K562 (cell line): ENCODE results near the gene PNMA8B. TPM values are rescaled to one million over a fixed set of nuclear protein-coding genes. Genes with fewer than 3 reads are reported as not detected.
A peak's percentile ranks its signal among the peaks of the same experiment; 100 is the strongest.

Source experiments
- BRCA1 ChIP-seq, 2 experiments: fragments of 450-650 bp in 1 of 2; sonication (generic) in 1 of 2; formaldehyde crosslinking in 1 of 2; IDR thresholded peaks; 2 replicates each; pipeline versions ENCODE4 v1.5.0 to v1.6.1; 2017 to 2020; ENCODE audit warnings: mild to moderate bottlenecking in 1 of 2, missing genetic modification reagents in 1 of 2
- FOS ChIP-seq: IDR thresholded peaks from 3 replicates; pipeline ENCODE4 v1.6.1; 2011; ENCODE audit not compliant: insufficient read length; ENCODE audit errors: extremely low read depth
- NCOA1 ChIP-seq: fragments of 450-650 bp; IDR thresholded peaks from 2 replicates; pipeline ENCODE4 v1.6.1; 2016; ENCODE audit warnings: low read depth
- NCOA6 ChIP-seq: fragments of 450-650 bp; IDR thresholded peaks from 2 replicates; pipeline ENCODE4 v1.6.1; 2017; ENCODE audit warnings: mild to moderate bottlenecking
- OTX1 ChIP-seq: fragments of 450-650 bp; formaldehyde crosslinking; IDR thresholded peaks from 2 replicates; pipeline ENCODE4 v1.4.0; 2022; ENCODE audit warnings: mild to moderate bottlenecking
- RAD51 ChIP-seq: fragments of 450-650 bp; IDR thresholded peaks from 2 replicates; pipeline ENCODE4 v1.7.1; 2016; ENCODE audit warnings: low read depth, mild to moderate bottlenecking, borderline replicate concordance
- SIX5 ChIP-seq, 2 experiments: IDR thresholded peaks; 2 replicates each; pipeline ENCODE4 v1.6.1; 2011; ENCODE audit warnings: low read length in 2 of 2, borderline replicate concordance in 1 of 2, low read depth in 1 of 2, mild to moderate bottlenecking in 1 of 2, moderate library complexity in 1 of 2; ENCODE audit not compliant: insufficient read depth in 1 of 2
- SMARCB1 ChIP-seq: IDR thresholded peaks from 2 replicates; pipeline ENCODE4 v1.6.1; 2011; ENCODE audit warnings: improper control_type of control experiment, low read depth; ENCODE audit not compliant: insufficient read length
- TEAD2 ChIP-seq: fragments of 450-650 bp; IDR thresholded peaks from 2 replicates; pipeline ENCODE4 v1.6.1; 2016; ENCODE audit warnings: missing genetic modification characterization, control low read depth, missing compliant biosample characterization
- TFE3 ChIP-seq: fragments of 450-650 bp; formaldehyde crosslinking; IDR thresholded peaks from 2 replicates; pipeline ENCODE4 v1.4.0; 2020; ENCODE audit warnings: mild to moderate bottlenecking, mixed read lengths
- THAP7 ChIP-seq: fragments of 250-450 bp; sonication (Bioruptor Pico); IDR thresholded peaks from 2 replicates; pipeline ENCODE4 v1.5.0; 2021
- ZFP36 ChIP-seq: fragments of 150-350 bp; IDR thresholded peaks from 2 replicates; pipeline ENCODE4 v1.6.1; 2018; ENCODE audit warnings: low read length, low read depth; ENCODE audit not compliant: partially characterized antibody
- ZNF12 ChIP-seq: sonication (generic); formaldehyde crosslinking; IDR thresholded peaks from 2 replicates; pipeline ENCODE4 v1.4.0; 2020; ENCODE audit warnings: mild to moderate bottlenecking, missing genetic modification reagents
- ZNF224 ChIP-seq: sonication (generic); formaldehyde crosslinking; IDR thresholded peaks from 2 replicates; pipeline ENCODE4 v1.8.0; 2022; ENCODE audit warnings: mild to moderate bottlenecking, missing genetic modification reagents
- ZNF584 ChIP-seq: fragments of 200-800 bp; sonication (Bioruptor generic); IDR thresholded peaks from 2 replicates; pipeline ENCODE4 v1.6.1; 2016; ENCODE audit warnings: low read depth, mild to moderate bottlenecking, missing genetic modification characterization, missing compliant biosample characterization
- polyA plus RNA-seq, 8 experiments: library from polyadenylated mRNA; depleted of rRNA in 4 of 8; stranded (reverse) in 5 of 8; unstranded in 3 of 8; fragments of >200 nt; fragmentation: Nextera tagmentation in 2 of 8; fragmentation: Illumina TruSeq in 1 of 8; extraction: Ambion mirVana in 2 of 8; extraction: Trizol in 1 of 8; gene quantifications; 2 replicates each; pipeline versions ENCODE4 v1.2.1 to v1.2.3, GENCODE V29; 2011 to 2014; ENCODE audit warnings: inconsistent platforms in 1 of 8, missing spikeins in 1 of 8
- total RNA-seq, 7 experiments: library from RNA; depleted of rRNA in 6 of 7; stranded (reverse); fragments of >200 nt in 6 of 7; fragmentation: Illumina TruSeq in 2 of 7; extraction: Trizol in 2 of 7; gene quantifications; 2 replicates each; pipeline versions ENCODE4 v1.2.1 to v1.2.3, GENCODE V29; 2011 to 2021; ENCODE audit warnings: low replicate concordance in 1 of 7
- TF ChIP-seq, protein P1 (sequence below), 2 experiments: IDR thresholded peaks; 2 replicates each; pipeline ENCODE4 v1.6.1; 2011; ENCODE audit warnings: borderline replicate concordance in 1 of 2, control low read depth in 1 of 2, low read depth in 1 of 2, low read length in 1 of 2, mild to moderate bottlenecking in 1 of 2, mixed read lengths in 1 of 2, moderate library complexity in 1 of 2; ENCODE audit not compliant: insufficient read depth in 1 of 2, insufficient read length in 1 of 2, poor library complexity in 1 of 2, severe bottlenecking in 1 of 2; ENCODE audit errors: extremely low read depth in 1 of 2
- TF ChIP-seq, protein P2 (sequence below): IDR thresholded peaks from 3 replicates; pipeline ENCODE4 v1.6.1; 2011; ENCODE audit warnings: borderline replicate concordance, mild to moderate bottlenecking; ENCODE audit not compliant: insufficient read length, insufficient read depth
- TF ChIP-seq, protein P3 (sequence below): sonication (generic); formaldehyde crosslinking; IDR thresholded peaks from 2 replicates; pipeline ENCODE4 v1.8.1; 2023; ENCODE audit warnings: mild to moderate bottlenecking, missing genetic modification reagents
- TF ChIP-seq, protein P4 (sequence below): fragments of 250-450 bp; sonication (Bioruptor Pico); IDR thresholded peaks from 2 replicates; pipeline ENCODE4 v1.8.0; 2022; ENCODE audit warnings: inconsistent platforms

The PNMA8B gene
- total and polyA plus RNA-seq, 9 of the 15 experiments (the other 6 are each of a cell fraction or from before 2014, with no cell fraction given): not detected

- TF ChIP-seq, protein P1, sequence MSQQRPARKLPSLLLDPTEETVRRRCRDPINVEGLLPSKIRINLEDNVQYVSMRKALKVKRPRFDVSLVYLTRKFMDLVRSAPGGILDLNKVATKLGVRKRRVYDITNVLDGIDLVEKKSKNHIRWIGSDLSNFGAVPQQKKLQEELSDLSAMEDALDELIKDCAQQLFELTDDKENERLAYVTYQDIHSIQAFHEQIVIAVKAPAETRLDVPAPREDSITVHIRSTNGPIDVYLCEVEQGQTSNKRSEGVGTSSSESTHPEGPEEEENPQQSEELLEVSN (IDR thresholded peaks at IDR 0.05; ENCODE audit: borderline replicate concordance in 1 of 2, extremely low read depth in 1 of 2, insufficient read depth in 1 of 2, insufficient read length in 1 of 2, low read depth in 1 of 2, low read length in 1 of 2, poor library complexity in 1 of 2, severe bottlenecking in 1 of 2): peak in 1 of 2 experiments; percentile 26
- TF ChIP-seq ZNF12 (CRISPR knock-in tag): no peak
- no peak for TF ChIP-seq SIX5 (IDR thresholded peaks at IDR 0.05; ENCODE audit: borderline replicate concordance in 1 of 2, insufficient read depth in 1 of 2, low read depth in 1 of 2, low read length in 2 of 2)
- TF ChIP-seq, protein P2, sequence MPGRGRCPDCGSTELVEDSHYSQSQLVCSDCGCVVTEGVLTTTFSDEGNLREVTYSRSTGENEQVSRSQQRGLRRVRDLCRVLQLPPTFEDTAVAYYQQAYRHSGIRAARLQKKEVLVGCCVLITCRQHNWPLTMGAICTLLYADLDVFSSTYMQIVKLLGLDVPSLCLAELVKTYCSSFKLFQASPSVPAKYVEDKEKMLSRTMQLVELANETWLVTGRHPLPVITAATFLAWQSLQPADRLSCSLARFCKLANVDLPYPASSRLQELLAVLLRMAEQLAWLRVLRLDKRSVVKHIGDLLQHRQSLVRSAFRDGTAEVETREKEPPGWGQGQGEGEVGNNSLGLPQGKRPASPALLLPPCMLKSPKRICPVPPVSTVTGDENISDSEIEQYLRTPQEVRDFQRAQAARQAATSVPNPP: no peak
- TF ChIP-seq ZFP36: no peak
- TF ChIP-seq, protein P3, sequence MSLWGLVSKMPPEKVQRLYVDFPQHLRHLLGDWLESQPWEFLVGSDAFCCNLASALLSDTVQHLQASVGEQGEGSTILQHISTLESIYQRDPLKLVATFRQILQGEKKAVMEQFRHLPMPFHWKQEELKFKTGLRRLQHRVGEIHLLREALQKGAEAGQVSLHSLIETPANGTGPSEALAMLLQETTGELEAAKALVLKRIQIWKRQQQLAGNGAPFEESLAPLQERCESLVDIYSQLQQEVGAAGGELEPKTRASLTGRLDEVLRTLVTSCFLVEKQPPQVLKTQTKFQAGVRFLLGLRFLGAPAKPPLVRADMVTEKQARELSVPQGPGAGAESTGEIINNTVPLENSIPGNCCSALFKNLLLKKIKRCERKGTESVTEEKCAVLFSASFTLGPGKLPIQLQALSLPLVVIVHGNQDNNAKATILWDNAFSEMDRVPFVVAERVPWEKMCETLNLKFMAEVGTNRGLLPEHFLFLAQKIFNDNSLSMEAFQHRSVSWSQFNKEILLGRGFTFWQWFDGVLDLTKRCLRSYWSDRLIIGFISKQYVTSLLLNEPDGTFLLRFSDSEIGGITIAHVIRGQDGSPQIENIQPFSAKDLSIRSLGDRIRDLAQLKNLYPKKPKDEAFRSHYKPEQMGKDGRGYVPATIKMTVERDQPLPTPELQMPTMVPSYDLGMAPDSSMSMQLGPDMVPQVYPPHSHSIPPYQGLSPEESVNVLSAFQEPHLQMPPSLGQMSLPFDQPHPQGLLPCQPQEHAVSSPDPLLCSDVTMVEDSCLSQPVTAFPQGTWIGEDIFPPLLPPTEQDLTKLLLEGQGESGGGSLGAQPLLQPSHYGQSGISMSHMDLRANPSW (CRISPR knock-in tag): no peak
- TF ChIP-seq RAD51: peak; percentile 75; the same call in 1 of the 2 replicates
- TF ChIP-seq BRCA1 (IDR thresholded peaks at IDR 0.05): no peak
- TF ChIP-seq BRCA1 (CRISPR knock-in tag; IDR thresholded peaks at IDR 0.05): no peak
- TF ChIP-seq TFE3 (CRISPR knock-in tag): no peak
- peak; percentile 20 for TF ChIP-seq FOS
- no peak for TF ChIP-seq ZNF224
- TF ChIP-seq ZNF584 (CRISPR knock-in tag): no peak
- no peak for TF ChIP-seq NCOA6
- no peak for TF ChIP-seq TEAD2 (tag)
- TF ChIP-seq NCOA1: no peak
- TF ChIP-seq SMARCB1: no peak
- no peak for TF ChIP-seq THAP7 (CRISPR knock-in tag)
- no peak for TF ChIP-seq OTX1 (CRISPR knock-in tag)
- TF ChIP-seq, protein P4, sequence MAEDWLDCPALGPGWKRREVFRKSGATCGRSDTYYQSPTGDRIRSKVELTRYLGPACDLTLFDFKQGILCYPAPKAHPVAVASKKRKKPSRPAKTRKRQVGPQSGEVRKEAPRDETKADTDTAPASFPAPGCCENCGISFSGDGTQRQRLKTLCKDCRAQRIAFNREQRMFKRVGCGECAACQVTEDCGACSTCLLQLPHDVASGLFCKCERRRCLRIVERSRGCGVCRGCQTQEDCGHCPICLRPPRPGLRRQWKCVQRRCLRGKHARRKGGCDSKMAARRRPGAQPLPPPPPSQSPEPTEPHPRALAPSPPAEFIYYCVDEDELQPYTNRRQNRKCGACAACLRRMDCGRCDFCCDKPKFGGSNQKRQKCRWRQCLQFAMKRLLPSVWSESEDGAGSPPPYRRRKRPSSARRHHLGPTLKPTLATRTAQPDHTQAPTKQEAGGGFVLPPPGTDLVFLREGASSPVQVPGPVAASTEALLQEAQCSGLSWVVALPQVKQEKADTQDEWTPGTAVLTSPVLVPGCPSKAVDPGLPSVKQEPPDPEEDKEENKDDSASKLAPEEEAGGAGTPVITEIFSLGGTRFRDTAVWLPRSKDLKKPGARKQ (CRISPR knock-in tag): no peak
These were observed 35.0 kb upstream of the PNMA8B start (continued) for GRCh38 chr19:46530636-46531035.
